ENCODE measurements around the gene CYB5R2. TPM values are rescaled to one million over a fixed set of nuclear protein-coding genes. Genes with fewer than 3 reads are reported as not detected.

Gene CYB5R2
- polyA plus RNA-seq, 3 donors: 0.52 to 3.7 (median 1.4) TPM

DNA sequence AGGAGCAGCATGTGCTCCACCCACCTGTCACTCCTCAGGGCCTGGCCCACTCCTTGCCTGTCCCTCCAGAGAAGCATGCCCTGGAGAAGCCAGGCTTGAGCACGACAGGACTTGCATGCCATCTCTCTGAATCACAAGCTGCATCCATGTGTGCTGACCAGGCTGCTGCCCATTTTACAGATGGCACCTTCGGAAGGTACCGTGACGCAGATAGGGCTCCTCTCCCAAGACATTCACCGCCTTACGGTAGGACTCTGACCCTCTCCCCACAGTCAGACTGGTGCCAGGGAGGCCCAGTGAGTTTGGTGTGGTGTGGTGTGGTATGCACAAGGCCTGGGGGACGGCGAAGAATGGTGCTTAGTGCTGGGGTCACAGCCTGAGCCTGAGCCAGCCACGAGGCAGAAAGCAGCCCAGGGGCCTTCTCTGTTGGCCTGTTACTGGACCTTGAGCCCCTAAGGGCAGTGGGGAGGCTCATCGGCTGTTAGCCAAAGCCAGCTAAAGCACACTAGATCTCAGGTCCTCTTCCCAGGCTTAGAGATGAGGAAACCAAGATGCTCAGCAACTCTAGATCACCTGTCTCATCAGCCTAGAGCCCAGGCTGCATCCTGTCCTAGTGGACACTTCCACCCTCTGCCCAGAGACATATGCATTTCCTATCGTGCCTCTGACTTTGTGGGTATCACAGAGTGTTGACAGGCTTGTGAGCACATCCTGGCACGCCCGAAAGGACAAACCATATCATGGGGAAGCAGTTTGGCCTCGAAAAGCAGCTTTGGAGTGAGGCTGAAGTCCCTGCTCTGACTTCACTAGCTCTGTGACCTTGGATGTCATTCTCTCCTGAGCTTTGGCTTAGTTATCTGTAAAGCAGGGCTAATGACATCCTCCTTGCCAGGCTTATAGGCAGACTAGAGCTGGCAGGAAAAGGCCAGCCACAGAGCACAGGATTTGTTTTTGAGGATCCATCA is 17.8 kb downstream of the CYB5R2 start:
- no peaks in the 10 kb centered on the region for H3K9me3 Mint-ChIP-seq
- no peak overlapping the region for H3K9ac ChIP-seq (ENCODE audit: insufficient read depth, low read length, poor library complexity, severe bottlenecking)
- H3K9me3 ChIP-seq (replicated peaks in 1 of 2; ENCODE audit: control insufficient read depth in 1 of 2, insufficient read depth in 1 of 2, low read length in 2 of 2): no peaks in the 10 kb centered on the region
- peaks cover 2 to 3% (median 3%) of the 10 kb centered on the region in 3 donors for H3K27me3 Mint-ChIP-seq (ENCODE audit: low read depth in 3 of 3)
- H3K36me3 Mint-ChIP-seq: peaks cover 65 to 69% of the 10 kb centered on the region in 2 donors
- no peaks in the 10 kb centered on the region for H3K27me3 ChIP-seq (ENCODE audit: control insufficient read depth in 2 of 2, insufficient read depth in 2 of 2, low read length in 2 of 2)
- no peak for TF ChIP-seq CTCF (IDR thresholded peaks at IDR 0.05)
- H3K4me2 ChIP-seq (replicated peaks; ENCODE audit: extremely low read depth, low read length, poor library complexity, severe bottlenecking): no peak overlapping the region
- intact Hi-C loops (cut with micrococcal nuclease): no loop called here
- no peak overlapping the region for H3K4me3 ChIP-seq (replicated peaks in 1 of 3; ENCODE audit: low read depth in 2 of 3, low read length in 3 of 3)
- H3K27ac ChIP-seq (ENCODE audit: low read depth in 1 of 2, low read length in 2 of 2): no peak overlapping the region
- peaks cover 8 to 13% of the 10 kb centered on the region in 2 donors for H3K4me1 ChIP-seq (ENCODE audit: control insufficient read depth in 1 of 2, insufficient read depth in 2 of 2, low read length in 2 of 2)
- H4K20me1 ChIP-seq (ENCODE audit: insufficient read depth, low read length): peaks cover 17% of the 10 kb centered on the region
- peak overlapping the region in 1 of 7 donors; percentile 12 for H3K27ac Mint-ChIP-seq
- DNase-seq: no peak
- no peak overlapping the region for H3K4me3 Mint-ChIP-seq
- H3K36me3 ChIP-seq (replicated peaks in 1 of 2; ENCODE audit: control insufficient read depth in 1 of 2, insufficient read depth in 2 of 2, low read length in 2 of 2): peaks cover 53 to 69% of the 10 kb centered on the region in 2 donors
- no peaks in the 10 kb centered on the region for H3K79me2 ChIP-seq (ENCODE audit: insufficient read depth, low read length)
- WGBS (ENCODE audit: insufficient coverage): 90% methylated on average over 12 of the region's 14 CpGs
- H3K4me1 Mint-ChIP-seq: peaks cover 13% of the 10 kb centered on the region
- no peak overlapping the region for H2AFZ ChIP-seq (ENCODE audit: insufficient read depth, low read depth, low read length, poor library complexity, severe bottlenecking)

DNA sequence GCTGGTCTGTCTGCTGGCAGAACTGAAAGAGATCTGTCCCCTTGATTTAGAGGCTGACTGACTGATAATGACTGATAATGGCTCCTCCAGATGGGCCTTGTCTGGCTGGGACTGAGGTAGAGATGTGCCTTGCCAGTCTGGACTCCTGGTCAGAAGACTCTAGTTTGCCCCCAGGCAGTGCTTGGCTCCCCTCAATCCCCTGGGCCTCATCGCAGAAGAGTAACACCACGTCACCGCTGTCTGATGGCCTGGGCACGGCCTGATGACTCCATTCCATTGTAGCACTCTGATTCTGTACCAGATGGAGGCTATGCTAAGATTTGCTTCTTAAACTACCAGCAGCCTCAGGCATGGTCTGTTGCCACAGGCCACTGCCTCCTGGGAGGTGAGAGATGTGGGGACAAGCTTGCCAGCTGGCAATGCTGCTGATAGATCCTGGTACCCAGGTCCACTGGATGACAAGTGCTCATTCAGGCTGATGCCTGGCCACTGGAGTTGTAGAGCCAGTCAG is 19.1 kb downstream of the CYB5R2 start:
- peaks cover 17% of the 10 kb centered on the region for H4K20me1 ChIP-seq (ENCODE audit: insufficient read depth, low read length)
- H3K4me3 Mint-ChIP-seq: no peak overlapping the region
- H3K9ac ChIP-seq (ENCODE audit: insufficient read depth, low read length, poor library complexity, severe bottlenecking): no peak overlapping the region
- WGBS (ENCODE audit: insufficient coverage): 94% methylated on average over 4 of the region's 4 CpGs
- peak overlapping the region in 1 of 7 donors; percentile 48 for H3K27ac Mint-ChIP-seq
- H3K4me1 ChIP-seq (ENCODE audit: control insufficient read depth in 1 of 2, insufficient read depth in 2 of 2, low read length in 2 of 2): peaks cover 8 to 15% of the 10 kb centered on the region in 2 donors
- no peak for DNase-seq
- H3K36me3 ChIP-seq (replicated peaks in 1 of 2; ENCODE audit: control insufficient read depth in 1 of 2, insufficient read depth in 2 of 2, low read length in 2 of 2): peaks cover 65 to 82% of the 10 kb centered on the region in 2 donors
- no peaks in the 10 kb centered on the region for H3K9me3 ChIP-seq (replicated peaks in 1 of 2; ENCODE audit: control insufficient read depth in 1 of 2, insufficient read depth in 1 of 2, low read length in 2 of 2)
- no peak for TF ChIP-seq CTCF (IDR thresholded peaks at IDR 0.05)
- H3K9me3 Mint-ChIP-seq: no peaks in the 10 kb centered on the region
- no peaks in the 10 kb centered on the region for H3K27me3 ChIP-seq (ENCODE audit: control insufficient read depth in 2 of 2, insufficient read depth in 2 of 2, low read length in 2 of 2)
- peaks cover 2 to 5% (median 3%) of the 10 kb centered on the region in 3 donors for H3K27me3 Mint-ChIP-seq (ENCODE audit: low read depth in 3 of 3)
- H3K4me2 ChIP-seq (replicated peaks; ENCODE audit: extremely low read depth, low read length, poor library complexity, severe bottlenecking): no peak overlapping the region
- H3K4me1 Mint-ChIP-seq: peaks cover 15% of the 10 kb centered on the region
- H2AFZ ChIP-seq (ENCODE audit: insufficient read depth, low read depth, low read length, poor library complexity, severe bottlenecking): no peak overlapping the region
- no peak overlapping the region for H3K4me3 ChIP-seq (replicated peaks in 1 of 3; ENCODE audit: low read depth in 2 of 3, low read length in 3 of 3)
- intact Hi-C loops (cut with micrococcal nuclease): no loop called here
- peaks cover 78 to 82% of the 10 kb centered on the region in 2 donors for H3K36me3 Mint-ChIP-seq
- H3K27ac ChIP-seq (ENCODE audit: low read depth in 1 of 2, low read length in 2 of 2): no peak overlapping the region
- no peaks in the 10 kb centered on the region for H3K79me2 ChIP-seq (ENCODE audit: insufficient read depth, low read length)

Measured in CD14-positive monocyte (primary cell).